OCI-LY1 (cell line): ENCODE data around the gene MPRIP.

Experiments used
- H2AFZ ChIP-seq: fragments of 200-600 bp; sonication (generic), shearing (Covaris generic); 2 replicates; pipeline ENCODE4 v1.6.0; 2014; ENCODE audit warnings: antibody characterized with exemption, mild to moderate bottlenecking, low read length
- H3F3A ChIP-seq: fragments of 200-600 bp; sonication (generic), shearing (Covaris generic); 2 replicates; pipeline ENCODE4 v1.6.0; 2014; ENCODE audit warnings: mild to moderate bottlenecking, antibody characterized with exemption, low read length, moderate library complexity; ENCODE audit not compliant: insufficient read depth
- H3K27ac ChIP-seq: fragments of 200-600 bp; sonication (generic); 2 replicates; pipeline ENCODE4 v1.5.1; 2014; ENCODE audit warnings: low read length, mixed run types, mild to moderate bottlenecking, low read depth; ENCODE audit not compliant: poor library complexity, severe bottlenecking
- H3K27me3 ChIP-seq: fragments of 200-600 bp; sonication (generic); 2 replicates; pipeline ENCODE4 v1.6.0; 2014; ENCODE audit warnings: antibody characterized with exemption, mild to moderate bottlenecking, low read length, moderate library complexity; ENCODE audit not compliant: insufficient read depth
- H3K36me3 ChIP-seq: fragments of 200-600 bp; sonication (generic); 2 replicates; pipeline ENCODE4 v1.6.1; 2014; ENCODE audit warnings: mild to moderate bottlenecking, antibody characterized with exemption, low read length, moderate library complexity, mixed read lengths; ENCODE audit not compliant: insufficient read depth
- H3K4me1 ChIP-seq: fragments of 200-600 bp; sonication (generic); 2 replicates; pipeline ENCODE4 v1.5.1; 2014; ENCODE audit warnings: mild to moderate bottlenecking, low read length, moderate library complexity; ENCODE audit not compliant: insufficient read depth, severe bottlenecking
- H3K4me2 ChIP-seq: fragments of 200-600 bp; sonication (generic), shearing (Covaris generic); 2 replicates; pipeline ENCODE4 v1.6.1; 2014; ENCODE audit warnings: low read length
- H3K4me3 ChIP-seq: fragments of 200-600 bp; sonication (generic); 2 replicates; pipeline ENCODE4 v1.5.1; 2014; ENCODE audit warnings: low read length, low read depth, mild to moderate bottlenecking, mixed read lengths; ENCODE audit not compliant: poor library complexity, severe bottlenecking
- H3K79me2 ChIP-seq: fragments of 200-600 bp; shearing (Covaris generic); 2 replicates; pipeline ENCODE4 v1.6.1; 2016; ENCODE audit warnings: mixed run types, low read length, mixed read lengths; ENCODE audit not compliant: insufficient read depth
- H3K9ac ChIP-seq: fragments of 200-600 bp; sonication (generic), shearing (Covaris generic); 2 replicates; pipeline ENCODE4 v1.6.1; 2014; ENCODE audit warnings: mild to moderate bottlenecking, low read length, mixed read lengths
- H3K9me2 ChIP-seq: fragments of 200-600 bp; sonication (generic), shearing (Covaris generic); 2 replicates; pipeline ENCODE4 v1.6.1; 2014; ENCODE audit warnings: low read depth, mild to moderate bottlenecking, low read length, mixed read lengths
- H3K9me3 ChIP-seq: fragments of 200-600 bp; shearing (Covaris generic); 2 replicates; pipeline ENCODE4 v1.6.1; 2014; ENCODE audit warnings: low read length, mixed read lengths
- H4K20me1 ChIP-seq: fragments of 200-600 bp; sonication (generic), shearing (Covaris generic); 2 replicates; pipeline ENCODE4 v1.6.0; 2016; ENCODE audit warnings: mild to moderate bottlenecking, low read length; ENCODE audit not compliant: insufficient read depth
- CTCF ChIP-seq: fragments of 200-600 bp; sonication (generic), shearing (Covaris generic); IDR thresholded peaks from 2 replicates; pipeline ENCODE4 v1.5.1; 2017; ENCODE audit warnings: mild to moderate bottlenecking, antibody characterized with exemption, low read length, moderate library complexity, mixed read lengths
- EZH2 ChIP-seq: fragments of 200-600 bp; sonication (generic), shearing (Covaris generic); IDR thresholded peaks from 2 replicates; pipeline ENCODE4 v1.8.0; 2017; ENCODE audit warnings: borderline replicate concordance, mixed run types, mild to moderate bottlenecking, antibody characterized with exemption, low read length, moderate library complexity, mixed read lengths

The MPRIP gene

GRCh38 chr17:17057057-17057551 lies 14.8 kb downstream of the MPRIP start:
- no peak overlapping the region for H3K9ac ChIP-seq
- no peak overlapping the region for H2AFZ ChIP-seq
- no peaks in the 10 kb centered on the region for H3K9me2 ChIP-seq
- H3K27me3 ChIP-seq = no peaks in the 10 kb centered on the region
- no peaks in the 10 kb centered on the region for H3K4me1 ChIP-seq
- no peaks in the 10 kb centered on the region for H3K79me2 ChIP-seq
- no peak overlapping the region for H3K27ac ChIP-seq
- H3K4me2 ChIP-seq = no peak overlapping the region
- no peaks in the 10 kb centered on the region for H3K9me3 ChIP-seq
- H3K36me3 ChIP-seq = no peaks in the 10 kb centered on the region; the same call in 1 of the 2 replicates
- H3F3A ChIP-seq = no peaks in the 10 kb centered on the region
- H3K4me3 ChIP-seq = no peak overlapping the region
- no peaks in the 10 kb centered on the region for H4K20me1 ChIP-seq
- TF ChIP-seq CTCF (no peak), EZH2 (no peak)

GRCh38 chr17:17058304-17058703 lies 16.0 kb downstream of the MPRIP start:
- TF ChIP-seq EZH2 = no peak
- TF ChIP-seq CTCF = no peak
- Histone ChIP-seq H3F3A (no peaks in the 10 kb centered on the region), H3K27me3 (no peaks in the 10 kb centered on the region), H3K4me2 (no peak overlapping the region), H3K4me3 (no peak overlapping the region), H3K27ac (no peak overlapping the region), H3K9me3 (no peaks in the 10 kb centered on the region), H3K9ac (no peak overlapping the region), H2AFZ (no peak overlapping the region), H3K36me3 (no peaks in the 10 kb centered on the region; the same call in 1 of the 2 replicates), H3K9me2 (no peaks in the 10 kb centered on the region), H3K79me2 (no peaks in the 10 kb centered on the region; the same call in 1 of the 2 replicates), H4K20me1 (no peaks in the 10 kb centered on the region), H3K4me1 (peaks cover 6% of the 10 kb centered on the region)

GRCh38 chr17:17059301-17059890 lies 17.1 kb downstream of the MPRIP start:
- Histone ChIP-seq H3K27ac (no peak overlapping the region), H3K9me2 (no peaks in the 10 kb centered on the region), H3F3A (no peaks in the 10 kb centered on the region), H3K79me2 (peaks cover 2% of the 10 kb centered on the region), H3K9me3 (no peaks in the 10 kb centered on the region), H3K36me3 (no peaks in the 10 kb centered on the region; the same call in 1 of the 2 replicates), H3K4me3 (no peak overlapping the region), H3K4me2 (no peak overlapping the region), H3K9ac (no peak overlapping the region), H4K20me1 (no peaks in the 10 kb centered on the region), H3K4me1 (peaks cover 6% of the 10 kb centered on the region), H3K27me3 (no peaks in the 10 kb centered on the region), H2AFZ (no peak overlapping the region)
- TF ChIP-seq CTCF (no peak), EZH2 (no peak)
